ENCODE measurements around the gene TBX1.

The TBX1 gene

DNA sequence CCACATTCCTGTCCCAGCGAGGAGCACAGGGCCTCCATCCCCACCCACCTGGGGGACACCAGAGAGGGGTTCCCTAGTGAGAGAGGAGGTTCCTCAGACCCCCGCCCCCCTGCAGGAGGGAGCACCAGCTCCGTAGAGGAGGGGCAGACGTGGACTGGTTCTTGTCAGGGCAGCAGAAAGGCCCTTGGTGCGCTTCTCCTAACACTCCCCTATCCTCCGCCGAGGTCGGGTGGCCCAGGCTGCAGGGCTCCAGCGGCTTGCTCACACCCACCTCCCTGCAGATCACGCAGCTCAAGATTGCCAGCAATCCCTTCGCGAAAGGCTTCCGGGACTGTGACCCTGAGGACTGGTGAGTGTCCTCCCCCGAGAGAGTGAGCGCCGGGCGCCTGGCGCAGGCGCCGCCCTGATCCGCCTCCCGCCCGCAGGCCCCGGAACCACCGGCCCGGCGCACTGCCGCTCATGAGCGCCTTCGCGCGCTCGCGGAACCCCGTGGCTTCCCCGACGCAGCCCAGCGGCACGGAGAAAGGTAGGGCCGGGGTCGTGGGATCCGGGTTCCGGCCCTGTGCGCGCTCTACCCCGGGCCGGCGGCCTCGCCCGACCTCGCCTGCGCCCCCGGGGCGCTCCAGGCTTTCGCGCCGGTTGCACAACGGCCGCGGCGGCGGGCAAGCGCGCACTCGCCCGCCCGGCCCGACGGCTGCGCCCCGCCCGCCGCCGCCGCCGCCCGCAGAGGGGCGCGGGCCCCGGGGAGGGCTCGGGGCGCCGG is 5.1 kb downstream of the TBX1 start:
- DNase-seq, result no peak
- Histone ChIP-seq H3K9me3 (no peaks in the 10 kb centered on the region; the same call in 1 of the 2 replicates), H3K27me3 (peaks cover 97% of the 10 kb centered on the region), H3K4me3 (ENCODE audit: low read depth, low read length) (no peak overlapping the region), H3K36me3 (no peaks in the 10 kb centered on the region), H3K4me1 (no peaks in the 10 kb centered on the region)
- TF ChIP-seq, protein P1, sequence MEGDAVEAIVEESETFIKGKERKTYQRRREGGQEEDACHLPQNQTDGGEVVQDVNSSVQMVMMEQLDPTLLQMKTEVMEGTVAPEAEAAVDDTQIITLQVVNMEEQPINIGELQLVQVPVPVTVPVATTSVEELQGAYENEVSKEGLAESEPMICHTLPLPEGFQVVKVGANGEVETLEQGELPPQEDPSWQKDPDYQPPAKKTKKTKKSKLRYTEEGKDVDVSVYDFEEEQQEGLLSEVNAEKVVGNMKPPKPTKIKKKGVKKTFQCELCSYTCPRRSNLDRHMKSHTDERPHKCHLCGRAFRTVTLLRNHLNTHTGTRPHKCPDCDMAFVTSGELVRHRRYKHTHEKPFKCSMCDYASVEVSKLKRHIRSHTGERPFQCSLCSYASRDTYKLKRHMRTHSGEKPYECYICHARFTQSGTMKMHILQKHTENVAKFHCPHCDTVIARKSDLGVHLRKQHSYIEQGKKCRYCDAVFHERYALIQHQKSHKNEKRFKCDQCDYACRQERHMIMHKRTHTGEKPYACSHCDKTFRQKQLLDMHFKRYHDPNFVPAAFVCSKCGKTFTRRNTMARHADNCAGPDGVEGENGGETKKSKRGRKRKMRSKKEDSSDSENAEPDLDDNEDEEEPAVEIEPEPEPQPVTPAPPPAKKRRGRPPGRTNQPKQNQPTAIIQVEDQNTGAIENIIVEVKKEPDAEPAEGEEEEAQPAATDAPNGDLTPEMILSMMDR (IDR thresholded peaks at IDR 0.05; ENCODE audit: low read depth, low read length), result no peak

DNA sequence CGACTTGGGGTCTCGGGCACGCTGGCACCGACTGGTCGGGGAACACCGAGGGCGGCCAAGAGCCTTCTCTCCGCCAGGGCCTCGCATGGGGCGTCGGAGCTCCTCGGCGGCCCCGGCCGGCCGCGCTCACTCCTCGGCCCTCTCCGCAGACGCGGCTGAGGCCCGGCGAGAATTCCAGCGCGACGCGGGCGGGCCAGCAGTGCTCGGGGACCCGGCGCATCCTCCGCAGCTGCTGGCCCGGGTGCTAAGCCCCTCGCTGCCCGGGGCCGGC is 5.6 kb downstream of the TBX1 start:
- H3K27me3 ChIP-seq, result peaks cover 95% of the 10 kb centered on the region
- H3K4me3 ChIP-seq (ENCODE audit: low read depth, low read length), result no peak overlapping the region
- no peaks in the 10 kb centered on the region for H3K36me3 ChIP-seq
- no peaks in the 10 kb centered on the region for H3K4me1 ChIP-seq
- DNase-seq, result no peak
- no peaks in the 10 kb centered on the region; the same call in 1 of the 2 replicates for H3K9me3 ChIP-seq
- TF ChIP-seq, protein P1 (IDR thresholded peaks at IDR 0.05; ENCODE audit: low read depth, low read length), result no peak

DNA sequence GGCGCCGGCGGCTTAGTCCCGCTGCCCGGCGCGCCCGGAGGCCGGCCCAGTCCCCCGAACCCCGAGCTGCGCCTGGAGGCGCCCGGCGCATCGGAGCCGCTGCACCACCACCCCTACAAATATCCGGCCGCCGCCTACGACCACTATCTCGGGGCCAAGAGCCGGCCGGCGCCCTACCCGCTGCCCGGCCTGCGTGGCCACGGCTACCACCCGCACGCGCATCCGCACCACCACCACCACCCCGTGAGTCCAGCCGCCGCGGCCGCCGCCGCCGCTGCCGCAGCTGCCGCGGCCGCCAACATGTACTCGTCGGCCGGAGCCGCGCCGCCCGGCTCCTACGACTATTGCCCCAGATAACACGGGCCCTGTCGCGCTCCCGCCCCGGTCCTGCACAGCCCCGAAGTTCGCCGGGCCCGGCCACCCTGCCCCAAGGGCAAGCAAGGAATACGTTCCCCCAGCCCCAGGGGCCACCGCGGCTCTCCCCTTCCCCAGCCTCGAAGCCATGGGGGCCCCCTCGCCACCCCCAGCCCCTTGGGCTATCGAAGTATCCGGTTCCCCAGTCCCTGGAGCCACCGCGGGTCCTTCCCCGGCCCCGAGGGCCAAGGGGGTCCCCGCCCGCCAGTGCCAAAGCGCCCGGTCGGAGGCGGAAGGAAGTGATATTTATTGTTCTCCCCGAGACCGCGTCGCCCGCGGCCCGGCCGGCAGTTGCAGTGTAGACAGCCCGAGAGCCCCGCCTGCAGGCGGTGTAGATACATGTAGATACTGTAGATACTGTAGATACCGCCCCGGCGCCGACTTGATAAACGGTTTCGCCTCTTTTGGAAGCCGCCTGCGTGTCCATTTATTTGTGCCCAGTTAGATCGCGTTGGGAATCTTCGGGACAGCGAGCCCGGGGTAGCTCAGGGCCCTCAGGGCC is 6.2 kb downstream of the TBX1 start:
- Histone ChIP-seq H3K9me3 (no peaks in the 10 kb centered on the region; the same call in 1 of the 2 replicates), H3K36me3 (no peaks in the 10 kb centered on the region), H3K27me3 (peaks cover 91% of the 10 kb centered on the region), H3K4me1 (no peaks in the 10 kb centered on the region), H3K4me3 (ENCODE audit: low read depth, low read length) (no peak overlapping the region)
- TF ChIP-seq, protein P1 (IDR thresholded peaks at IDR 0.05; ENCODE audit: low read depth, low read length), result no peak
- no peak for DNase-seq

DNA sequence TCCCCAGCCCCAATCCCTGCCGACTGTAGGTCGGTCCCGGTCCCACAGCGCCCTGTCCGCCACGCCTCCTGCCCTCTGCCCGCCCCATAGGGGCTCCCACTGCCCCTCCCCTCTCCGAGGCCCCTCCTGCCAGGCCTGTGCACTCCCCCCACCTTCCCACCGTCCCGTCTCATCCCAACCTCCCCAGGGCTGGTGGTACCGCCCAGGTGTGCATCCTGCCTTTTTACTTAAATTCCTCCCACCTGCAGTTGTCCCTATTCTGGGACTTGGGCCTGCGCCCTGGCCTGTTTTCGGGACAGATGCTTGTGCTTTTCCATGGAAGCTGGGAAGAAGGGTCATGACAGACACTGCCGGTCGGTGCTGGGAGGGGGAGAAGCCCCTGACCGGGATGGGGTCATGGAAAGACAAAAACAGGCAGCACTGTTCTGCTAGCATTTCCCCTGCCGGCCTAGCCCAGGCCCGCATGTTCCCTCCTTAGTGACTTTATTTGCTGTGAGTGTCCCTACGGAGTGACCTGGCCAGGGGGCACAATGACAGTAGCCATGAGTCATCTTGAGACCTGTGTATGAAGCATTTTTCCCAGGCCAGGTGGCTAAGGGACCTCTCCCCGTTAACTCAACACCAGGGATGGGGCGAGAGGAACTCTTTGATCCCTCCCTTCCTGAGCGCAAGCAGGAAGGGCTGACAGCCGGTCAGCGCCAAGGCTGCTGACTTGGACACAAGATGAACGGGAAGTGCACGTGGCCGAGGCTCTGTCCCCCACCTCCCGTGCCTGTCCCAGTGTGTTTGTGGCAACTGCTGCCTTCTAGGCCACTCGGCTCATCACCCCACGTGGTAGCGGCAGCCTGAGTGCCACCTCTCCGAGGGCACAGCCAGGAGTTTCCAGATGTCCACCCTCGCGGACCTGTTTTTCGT is 7.1 kb downstream of the TBX1 start:
- Histone ChIP-seq H3K27me3 (peaks cover 92% of the 10 kb centered on the region), H3K4me1 (no peaks in the 10 kb centered on the region), H3K36me3 (no peaks in the 10 kb centered on the region), H3K4me3 (ENCODE audit: low read depth, low read length) (no peak overlapping the region), H3K9me3 (no peaks in the 10 kb centered on the region; the same call in 1 of the 2 replicates)
- TF ChIP-seq, protein P1 (IDR thresholded peaks at IDR 0.05; ENCODE audit: low read depth, low read length), result no peak
- no peak for DNase-seq

DNA sequence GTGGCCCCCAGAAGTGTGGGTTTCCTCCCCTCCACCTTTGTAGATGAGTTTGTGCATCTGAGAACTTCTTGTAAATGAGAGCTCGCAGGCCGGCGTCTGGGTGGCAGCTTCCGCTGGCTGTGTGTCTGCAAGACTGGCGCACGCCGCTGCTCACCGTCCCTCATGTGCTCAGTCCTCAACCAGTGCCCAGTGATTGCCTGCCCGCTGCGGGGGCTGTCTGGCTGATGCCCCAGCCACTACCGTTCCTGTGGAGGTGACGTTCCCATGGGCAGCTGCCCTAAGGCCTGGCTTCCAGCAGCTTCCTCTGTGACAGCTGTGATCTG is 8.8 kb downstream of the TBX1 start:
- Histone ChIP-seq H3K9me3 (no peaks in the 10 kb centered on the region; the same call in 1 of the 2 replicates), H3K27me3 (peaks cover 86% of the 10 kb centered on the region), H3K36me3 (no peaks in the 10 kb centered on the region), H3K4me1 (no peaks in the 10 kb centered on the region), H3K4me3 (ENCODE audit: low read depth, low read length) (no peak overlapping the region)
- DNase-seq, result peak; percentile 5
- TF ChIP-seq, protein P1 (IDR thresholded peaks at IDR 0.05; ENCODE audit: low read depth, low read length), result no peak
